C4-2B (cell line): ENCODE measurements around the gene NFIB.

ENCODE experiments used
- CTCF ChIP-seq: fragments of 450-650 bp; conservative IDR thresholded peaks from 2 replicates; pipeline ENCODE4 v1.5.1; 2017; ENCODE audit warnings: mild to moderate bottlenecking
- ZFX ChIP-seq: fragments of 450-650 bp; IDR thresholded peaks from 2 replicates; pipeline ENCODE4 v1.6.1; 2017

GRCh38 chr9:14318934-14319580, 5.1 kb upstream of the NFIB start:
- TF ChIP-seq CTCF (no peak), ZFX (no peak)
